Endothelial cell of hepatic sinusoid (primary cell): ENCODE data around the gene UNCX.

ENCODE experiments used
- in situ Hi-C: cut with HindIII; loops from 2 replicates; pipeline ENCODE4 v1.10.0; 2017; ENCODE audit warnings: low sequenced_read_pairs

Gene UNCX

DNA sequence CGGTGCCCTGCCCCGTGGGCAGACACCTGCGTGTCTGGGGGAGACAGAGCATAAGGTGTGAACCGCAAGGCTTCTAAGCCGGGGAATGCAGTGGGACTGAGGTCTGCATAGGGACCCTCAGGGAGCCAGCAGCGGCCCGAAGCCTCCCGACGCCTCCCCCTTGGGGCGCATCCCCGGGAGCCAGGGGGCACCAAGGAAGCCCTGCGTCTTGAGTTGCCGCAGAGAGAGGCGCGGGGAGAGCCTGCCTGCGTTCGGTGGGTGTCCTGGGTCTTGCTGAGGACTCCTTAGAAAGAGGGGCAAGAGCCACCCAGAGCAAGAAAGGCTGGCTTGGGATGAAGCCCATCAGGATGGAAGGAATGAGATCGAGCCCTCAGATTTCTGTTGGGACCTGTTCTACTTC lies 18.2 kb upstream of the UNCX start:
- in situ Hi-C loops: no loop called here

DNA sequence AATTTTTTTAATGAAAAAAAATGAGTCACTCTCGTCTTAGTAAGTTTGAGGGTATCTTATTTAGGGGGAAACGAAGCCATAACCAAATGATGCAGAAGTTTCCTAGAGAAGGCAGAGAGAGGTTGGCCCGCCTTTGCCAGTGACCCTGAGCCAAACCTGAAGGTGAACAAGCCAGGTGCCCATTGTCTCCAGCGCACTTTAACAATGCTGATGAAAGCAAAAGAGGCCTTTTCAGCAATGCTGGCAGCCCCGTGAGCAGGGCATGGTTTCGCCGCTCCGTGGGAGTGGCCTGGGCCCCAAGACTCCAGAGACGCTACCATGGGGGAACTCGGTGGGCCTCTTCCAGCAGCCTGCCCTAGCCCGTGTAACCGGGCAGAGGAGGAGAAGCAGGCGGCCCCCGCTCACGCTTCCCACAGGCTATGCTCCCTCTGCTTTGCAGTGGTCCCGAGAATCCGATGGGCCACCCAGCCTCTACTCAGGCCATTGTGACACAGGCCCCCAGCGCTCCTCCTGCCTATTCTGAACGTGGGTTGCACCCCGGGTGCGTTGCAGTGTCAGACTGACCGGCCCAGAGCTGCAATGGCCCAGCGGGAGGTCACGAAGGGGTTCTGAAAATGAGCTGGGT lies 14.0 kb upstream of the UNCX start:
- in situ Hi-C loops: no loop called here

DNA sequence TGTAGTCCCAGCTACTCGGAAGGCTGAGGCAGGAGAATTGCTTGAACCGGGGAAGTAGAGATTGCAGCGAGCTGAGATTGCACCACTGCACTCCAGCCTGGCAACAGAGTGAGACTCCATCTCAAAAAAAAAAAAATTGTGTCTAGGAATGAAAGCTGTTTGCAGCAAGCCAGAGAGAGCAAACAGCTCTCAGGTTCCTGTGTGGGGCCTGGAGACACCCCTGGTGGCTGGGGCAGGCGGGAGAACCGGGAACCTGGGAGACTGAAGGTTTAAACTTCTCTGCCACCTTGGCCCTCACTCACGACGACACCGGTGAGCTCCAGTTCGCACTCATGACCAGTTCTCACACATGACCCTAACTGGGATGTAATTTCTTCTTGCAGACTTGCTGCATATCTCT lies 13.2 kb upstream of the UNCX start:
- in situ Hi-C loops: no loop called here

DNA sequence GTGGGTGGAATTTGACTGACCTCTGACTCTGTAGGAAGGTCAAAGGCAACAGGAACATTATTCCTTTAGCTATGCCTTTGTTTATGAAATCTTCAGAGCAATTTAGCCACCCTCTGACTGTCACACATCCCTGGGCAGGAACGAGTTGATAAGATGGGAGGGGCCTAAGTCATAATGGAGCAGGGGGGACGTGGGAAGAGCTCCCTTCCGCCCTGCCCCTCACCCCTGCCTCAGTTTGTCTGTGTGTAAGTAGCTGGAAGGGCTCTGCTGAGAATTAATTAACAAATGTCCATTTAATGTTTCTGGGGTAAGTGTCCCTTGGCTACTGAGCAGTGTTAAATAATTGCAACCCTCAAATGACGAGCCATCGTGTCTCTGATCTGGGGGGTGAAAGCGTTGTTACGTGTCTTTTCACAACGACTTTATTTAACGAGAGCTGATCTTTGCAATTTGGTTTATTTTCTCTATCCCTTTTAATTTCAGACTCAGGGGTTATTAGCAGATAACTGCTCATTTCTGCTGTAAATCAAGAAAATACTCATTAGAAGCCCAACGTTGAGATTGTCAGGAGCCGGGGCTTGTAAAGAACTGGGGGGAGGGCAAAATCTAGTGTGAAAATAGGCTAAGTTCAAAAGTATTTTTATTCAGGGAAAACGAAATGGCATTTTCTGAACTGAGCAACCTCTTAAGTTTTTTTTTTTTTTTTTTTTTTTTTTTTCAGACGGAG lies 12.5 kb upstream of the UNCX start:
- in situ Hi-C loops: no loop called here

DNA sequence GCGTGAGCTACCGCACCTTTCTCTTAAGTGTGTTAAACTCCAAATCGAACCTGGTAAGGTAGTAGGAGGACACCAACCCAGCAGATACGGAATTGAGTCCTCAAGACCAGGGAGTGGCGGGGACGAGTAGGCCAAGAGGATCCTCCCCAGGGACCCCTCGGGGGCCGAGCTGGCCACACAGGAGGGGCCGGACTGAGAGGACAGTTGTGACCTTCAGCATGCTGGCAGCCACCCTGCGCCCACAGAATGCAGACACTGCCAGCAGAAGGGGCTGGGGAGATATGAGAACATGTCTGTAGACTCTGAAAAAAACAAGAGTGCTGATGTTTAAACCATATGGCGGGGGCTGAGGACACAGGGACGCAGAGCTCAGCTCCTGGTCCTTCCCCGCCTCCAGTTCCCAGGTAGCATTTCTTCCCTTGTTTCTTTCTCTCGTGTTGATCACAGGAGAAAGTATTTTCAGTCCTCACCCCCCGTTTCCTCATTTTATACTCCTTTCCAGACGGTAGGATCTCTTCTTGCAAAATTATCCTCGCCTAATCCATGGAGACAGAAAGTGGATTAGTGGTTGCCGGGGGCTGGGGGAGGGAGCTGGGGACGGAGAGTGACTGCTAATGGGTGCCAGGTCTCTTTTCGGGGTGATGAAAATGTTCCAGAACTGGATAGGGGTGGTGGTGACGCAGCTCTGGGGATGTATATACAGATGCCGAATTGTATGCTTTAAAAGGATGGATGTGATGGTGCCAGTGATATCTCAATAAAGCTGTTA lies 11.5 kb upstream of the UNCX start:
- in situ Hi-C loops: no loop called here

DNA sequence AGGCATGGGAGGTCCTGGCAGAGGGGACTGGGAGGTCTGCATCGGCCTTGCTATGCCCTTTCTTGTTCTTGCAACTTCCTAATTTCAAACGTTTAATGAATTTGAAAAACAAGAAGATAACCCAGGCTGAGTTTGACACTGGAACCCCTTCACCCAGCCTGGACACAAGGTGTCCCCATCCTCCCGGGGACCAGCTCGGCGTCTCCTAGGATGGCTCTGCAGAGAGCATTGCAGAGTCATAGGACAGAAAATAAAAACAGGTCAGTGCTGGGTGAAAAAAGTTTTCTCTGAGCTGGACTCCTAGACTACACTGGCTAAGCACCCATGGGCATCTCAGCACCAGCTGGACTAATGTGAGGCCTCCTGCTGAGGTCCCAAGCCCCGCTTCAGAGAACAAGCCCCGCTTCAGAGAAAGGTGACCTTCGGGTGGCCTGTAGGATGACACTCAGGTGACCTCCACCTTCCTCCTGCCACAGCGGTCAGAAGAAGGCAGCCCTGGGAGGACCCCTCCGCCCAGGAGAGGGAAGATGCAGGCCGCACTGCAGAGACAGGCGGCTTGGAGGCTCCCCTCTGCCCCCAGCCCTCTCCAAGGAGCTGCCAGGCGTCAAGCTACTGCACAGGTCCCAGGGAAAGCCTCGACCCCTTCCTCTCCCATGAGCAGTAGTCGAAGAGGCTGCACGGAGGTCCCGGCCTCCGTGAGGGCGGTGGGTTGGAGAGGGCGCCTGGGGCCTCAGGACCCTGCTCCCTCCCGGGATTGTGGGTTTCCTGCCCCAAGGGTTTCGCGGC lies 9.3 kb upstream of the UNCX start:
- in situ Hi-C loops: no loop called here

DNA sequence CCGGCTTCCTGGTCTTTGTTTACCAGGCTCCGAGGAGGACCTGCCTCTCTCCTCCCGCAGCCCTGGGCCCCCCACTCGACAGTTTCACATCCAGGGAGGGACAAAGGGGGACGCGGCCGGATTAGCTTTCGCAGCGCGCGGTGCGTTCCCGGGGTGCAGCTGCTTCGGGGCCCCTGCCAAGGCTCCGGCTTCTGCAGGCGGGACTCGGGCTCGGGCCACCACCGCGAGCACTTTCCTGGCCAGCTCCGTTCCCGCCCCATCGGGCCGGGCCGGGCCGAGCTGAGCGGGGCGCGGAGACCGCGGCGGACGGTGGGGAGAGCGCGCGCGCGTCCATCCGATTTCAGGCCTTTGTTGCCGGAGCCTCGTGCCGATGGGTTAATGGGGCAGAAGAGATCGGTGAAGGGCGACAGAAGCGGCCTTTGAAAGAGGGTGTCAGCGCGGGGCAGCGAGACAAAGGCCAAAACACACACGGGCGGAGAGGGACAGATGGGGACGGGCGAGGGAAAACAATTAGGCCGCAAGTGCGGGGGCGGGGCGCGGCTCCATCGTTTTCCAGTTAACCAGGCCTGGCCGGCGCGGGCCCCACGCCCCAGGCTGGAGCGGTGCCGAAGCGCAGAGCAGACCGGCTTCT lies 8.5 kb upstream of the UNCX start:
- in situ Hi-C loops: no loop called here

DNA sequence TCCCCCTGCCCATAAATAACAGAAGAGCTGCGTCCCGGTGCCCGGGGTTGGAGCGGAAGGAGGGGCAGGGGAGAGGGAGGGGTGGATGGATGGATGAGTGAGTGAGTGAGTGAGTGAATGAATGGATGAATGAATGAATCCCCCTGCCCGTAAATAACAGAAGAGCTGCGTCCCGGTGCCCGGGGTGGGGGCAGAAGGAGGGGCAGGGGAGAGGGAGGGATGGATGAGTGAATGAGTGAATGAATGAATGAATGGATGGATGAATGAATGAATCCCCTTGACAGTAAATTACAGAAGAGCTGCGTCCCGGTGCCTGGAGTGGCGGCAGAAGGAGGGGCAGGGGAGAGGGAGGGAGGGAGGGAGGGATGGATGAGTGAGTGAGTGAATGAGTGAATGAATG lies 7.6 kb upstream of the UNCX start:
- in situ Hi-C loops: no loop called here

DNA sequence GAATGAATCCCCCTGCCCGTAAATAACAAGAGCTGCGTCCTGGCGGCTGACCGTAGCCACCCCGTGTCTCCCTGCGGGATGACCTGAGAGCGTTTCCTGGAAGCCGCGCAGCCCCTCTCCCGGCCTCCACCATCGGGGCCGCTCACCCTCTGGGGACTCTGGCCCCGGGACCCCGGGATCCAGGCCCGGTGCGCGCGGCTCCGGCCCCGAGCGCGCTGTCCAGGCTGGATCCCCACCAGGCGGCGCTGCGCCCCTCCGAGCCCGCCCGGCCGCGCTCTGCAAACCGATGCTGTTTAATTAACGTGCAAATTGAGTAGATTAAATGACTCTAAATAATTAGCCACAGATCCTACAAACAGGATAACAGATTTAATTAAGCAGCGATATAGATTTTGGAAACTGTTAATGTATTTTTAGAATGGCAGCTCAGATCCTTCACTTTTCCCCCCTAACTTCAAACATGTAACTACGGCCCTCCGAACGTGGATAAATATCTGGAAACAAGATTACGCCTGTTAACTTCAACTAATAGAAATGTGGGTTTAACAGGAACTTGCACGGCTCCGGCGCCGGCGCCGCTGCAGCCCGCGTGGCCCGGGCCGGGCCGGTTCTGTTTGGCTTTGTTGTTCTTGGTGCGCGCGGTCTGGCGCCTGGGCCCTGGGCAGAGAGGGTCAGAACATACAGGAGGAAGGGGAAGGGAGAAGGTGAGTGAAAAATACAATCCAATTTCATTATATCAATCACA lies 7.1 kb upstream of the UNCX start:
- in situ Hi-C loops: no loop called here

DNA sequence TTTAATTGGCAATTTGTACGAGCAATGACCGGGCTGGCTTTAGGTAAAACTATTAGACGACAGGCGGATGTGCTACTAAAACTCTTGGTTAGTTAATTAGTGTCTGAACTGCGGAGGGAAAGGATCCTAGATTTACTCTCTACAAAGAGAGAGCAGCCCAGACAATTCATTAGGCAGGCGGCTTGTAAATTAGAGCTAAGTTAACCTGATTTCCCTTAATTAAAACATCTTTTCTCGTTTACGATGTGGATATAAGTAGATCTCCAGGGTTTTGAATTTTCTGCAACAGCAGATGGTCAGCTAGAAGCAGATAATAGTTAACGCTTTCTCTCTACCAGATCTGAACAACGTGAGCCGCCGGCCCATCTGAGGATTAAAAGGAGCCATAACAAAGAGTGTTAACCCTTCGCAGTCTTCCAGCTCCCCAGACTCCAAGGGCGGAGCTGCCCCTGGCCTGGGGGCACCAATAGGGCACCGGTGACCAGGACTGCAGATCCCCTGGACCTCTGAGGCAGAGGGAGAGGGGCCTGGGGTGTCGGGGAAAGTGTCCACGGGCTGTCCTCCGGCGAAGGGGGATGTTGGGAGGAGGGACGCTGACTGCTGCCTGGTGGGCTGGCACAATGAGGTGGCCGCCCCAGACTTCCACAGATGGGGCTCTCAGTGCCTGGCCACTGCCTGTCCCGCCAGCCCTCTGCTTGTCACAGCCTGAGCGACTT lies 6.3 kb upstream of the UNCX start:
- in situ Hi-C loops: no loop called here

DNA sequence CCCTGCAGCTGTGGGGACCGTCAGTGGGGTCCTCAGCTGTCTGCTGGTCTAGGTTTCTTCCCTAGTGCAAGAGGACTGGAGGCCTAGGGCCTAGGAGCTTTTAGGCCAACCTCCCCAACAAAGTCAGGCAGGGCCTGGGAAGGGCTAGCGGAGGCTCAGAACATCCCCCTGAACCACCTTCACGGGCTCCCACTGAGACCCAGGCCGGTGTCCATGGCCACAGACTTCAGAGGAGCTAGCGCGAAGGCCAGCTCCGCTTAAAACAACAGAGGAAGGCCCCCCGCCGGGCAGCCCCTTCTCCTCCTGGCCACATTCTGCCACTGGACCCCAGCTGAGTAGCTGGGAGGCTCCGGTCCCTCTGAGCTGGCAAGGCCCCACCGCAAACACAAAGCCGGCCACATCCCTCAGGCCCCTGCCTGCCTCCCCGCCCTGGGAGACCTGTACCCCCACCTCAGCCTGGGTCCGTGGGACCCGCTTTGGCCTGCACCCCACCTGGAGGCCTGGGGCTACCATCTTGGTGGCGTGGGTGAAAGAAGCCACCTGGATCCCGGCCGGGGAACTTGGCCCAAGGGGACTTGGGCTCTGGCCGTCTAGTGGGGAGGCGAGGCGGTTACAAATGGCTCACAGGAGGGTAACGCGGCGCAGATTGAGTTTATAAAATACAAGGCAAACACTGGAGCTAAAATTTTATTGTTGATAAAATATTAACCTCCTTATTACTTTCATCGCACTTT lies 5.4 kb upstream of the UNCX start:
- in situ Hi-C loops: no loop called here

DNA sequence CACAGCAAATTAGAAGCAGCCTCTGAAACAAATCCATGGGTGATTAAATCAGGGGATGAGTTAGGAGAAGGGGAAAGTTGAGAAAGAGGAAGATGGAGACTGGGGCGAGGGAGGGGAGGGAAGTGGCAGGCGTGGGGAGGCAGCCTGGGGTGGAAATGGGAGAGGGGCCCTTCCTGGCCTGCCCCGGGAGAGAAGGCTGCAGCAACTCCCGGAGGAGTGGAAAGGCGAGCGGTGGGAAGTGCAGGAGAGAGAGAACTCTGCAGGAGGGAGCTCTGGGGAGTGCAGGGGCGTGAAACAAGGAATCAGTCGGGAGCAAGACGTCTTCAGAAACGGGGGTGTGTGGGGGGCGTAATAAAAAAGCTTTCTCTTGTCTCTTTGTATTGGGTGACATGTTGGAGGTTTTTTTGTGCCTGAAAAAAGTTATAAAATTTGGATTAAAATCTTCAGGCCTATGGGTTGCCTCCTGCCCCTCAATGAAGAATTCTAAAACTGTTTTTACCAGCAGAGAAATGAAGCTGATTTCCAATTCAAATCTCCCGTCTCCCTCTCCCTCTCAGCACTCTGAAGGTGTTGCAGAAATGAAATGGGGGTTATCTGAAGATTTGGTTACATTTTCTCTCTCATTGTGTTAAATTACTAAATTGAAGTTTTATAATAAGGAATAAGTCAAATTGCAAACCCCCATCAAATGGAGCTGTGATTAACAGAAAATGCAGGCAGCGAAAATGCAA lies 4.7 kb upstream of the UNCX start:
- in situ Hi-C loops: no loop called here

DNA sequence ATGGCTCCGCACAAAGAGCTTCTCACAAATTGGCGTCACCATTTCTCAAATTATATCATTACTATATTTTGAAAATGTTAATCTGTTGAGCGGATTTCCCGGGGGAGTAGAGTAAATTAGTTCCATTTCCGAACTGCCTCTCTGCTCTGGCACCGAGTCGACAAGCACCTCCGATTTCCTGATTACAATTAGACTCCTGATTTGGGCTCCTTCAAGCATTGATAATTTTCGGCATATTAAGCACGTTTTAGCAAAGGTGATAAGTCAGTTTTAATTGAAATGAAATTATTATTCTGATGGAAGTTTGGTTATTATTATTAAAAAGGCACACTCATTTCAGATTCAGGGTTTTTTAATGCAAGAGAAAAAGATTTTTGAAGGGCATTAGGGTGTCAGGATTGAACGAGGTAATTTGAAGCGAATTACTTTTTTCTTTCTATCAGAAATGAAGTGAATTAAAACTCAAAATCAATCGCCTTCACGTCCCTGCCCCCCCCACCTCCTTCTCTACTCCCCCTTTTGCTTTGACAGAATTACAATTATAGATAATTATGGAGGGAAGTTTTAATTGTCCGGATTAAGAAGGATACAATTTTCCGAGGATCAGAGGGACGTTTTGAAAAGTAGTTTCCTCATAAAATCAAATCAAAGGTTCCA lies 4.0 kb upstream of the UNCX start:
- in situ Hi-C loops: no loop called here

DNA sequence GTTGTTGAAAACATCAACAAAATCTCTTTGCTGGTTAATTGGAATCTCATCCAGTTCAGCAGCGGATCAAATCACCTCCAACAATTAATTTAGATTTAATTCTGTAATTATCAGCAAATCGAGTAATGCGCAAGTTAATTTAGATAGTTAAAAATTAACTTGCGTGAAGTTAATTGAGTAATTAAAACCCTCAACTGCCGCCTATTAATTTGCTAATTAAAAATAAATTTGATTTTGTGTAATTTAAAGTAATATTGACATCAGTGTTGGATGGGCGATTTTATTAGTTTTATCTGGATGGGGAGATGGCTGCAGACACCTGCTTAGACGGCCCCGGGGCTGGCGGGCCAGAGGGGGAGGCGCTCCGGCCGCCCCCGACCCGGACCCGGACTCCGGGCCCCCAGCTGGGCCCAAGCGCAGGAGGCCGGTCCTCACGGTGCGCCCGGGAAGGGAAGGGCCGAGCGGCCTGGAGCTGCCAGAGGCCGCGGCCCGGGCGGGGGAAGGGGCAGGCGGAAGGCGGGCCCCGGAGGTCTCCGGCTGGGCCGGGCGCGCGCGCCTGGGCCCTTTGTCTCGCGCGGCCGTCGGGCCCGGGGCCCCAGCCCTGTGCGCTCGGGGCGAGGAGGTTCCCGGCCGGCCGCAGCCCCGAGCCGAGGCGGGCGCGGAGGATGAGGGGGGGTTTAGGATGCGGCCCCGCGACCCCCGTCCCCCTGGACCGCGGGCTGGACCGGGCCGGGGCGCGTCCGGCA lies 3.3 kb upstream of the UNCX start:
- in situ Hi-C loops: no loop called here

DNA sequence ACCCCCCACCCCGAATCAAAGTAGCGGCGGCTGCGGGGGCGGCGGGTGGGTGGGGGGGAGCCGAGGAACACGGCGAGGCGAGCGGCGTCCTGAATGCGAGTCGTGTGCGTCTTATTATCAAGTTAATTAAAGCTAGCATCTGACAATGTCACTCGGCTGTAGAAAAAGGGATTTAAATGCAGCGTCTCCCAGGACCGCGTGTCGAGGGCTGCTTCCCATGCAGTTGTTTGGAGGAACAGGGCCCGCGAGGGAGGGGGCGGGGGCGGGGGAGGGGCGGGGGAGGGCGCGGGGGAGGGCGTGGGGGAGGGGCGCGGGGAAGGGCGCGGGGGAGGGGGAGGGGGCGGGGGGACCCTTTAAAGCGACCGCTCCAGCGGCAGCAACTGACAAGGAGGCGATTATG lies 2.7 kb upstream of the UNCX start:
- in situ Hi-C loops: no loop called here

DNA sequence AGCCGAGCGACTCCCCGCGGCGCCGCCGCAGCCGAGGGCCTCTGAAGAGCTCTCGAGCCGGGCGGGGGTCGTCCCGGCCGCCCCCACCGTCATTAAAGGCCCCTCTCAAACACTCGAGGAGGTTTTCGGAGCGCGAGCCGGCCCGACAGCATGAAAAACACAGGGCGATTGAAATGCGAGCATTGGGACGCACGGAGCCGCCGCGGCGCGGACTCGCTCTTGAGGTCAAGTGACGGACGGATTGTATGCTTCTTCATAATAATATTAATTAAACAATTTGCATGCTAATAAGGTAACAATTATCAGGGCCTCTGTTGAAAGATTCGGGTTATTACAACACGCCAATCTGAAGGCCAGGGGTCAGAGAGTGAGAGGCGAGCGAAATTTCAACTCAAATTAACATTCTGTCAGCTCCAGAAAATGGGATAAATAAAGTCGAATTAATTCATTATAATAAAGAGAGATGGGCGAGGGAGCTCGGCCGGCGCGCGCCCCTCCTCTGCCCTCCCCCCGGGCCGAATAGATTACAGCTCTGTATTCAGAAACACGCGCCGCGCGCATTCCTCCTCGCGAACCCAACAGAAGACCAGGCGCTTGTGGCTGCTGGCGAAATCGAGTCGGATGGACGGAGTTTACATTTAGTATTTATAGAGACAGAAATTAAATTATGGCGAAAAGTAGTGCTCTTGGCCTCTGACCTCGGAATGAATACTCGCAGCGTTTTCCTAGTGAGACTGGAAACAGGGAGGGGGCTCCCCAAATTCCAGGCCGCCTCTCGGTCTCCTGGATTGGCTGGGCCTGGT lies 2.1 kb upstream of the UNCX start:
- in situ Hi-C loops: no loop called here
